Panc1 (cell line): Measurements from ENCODE around the gene SDHAF1. TPM values are rescaled to one million over a fixed set of nuclear protein-coding genes. Genes with fewer than 3 reads are reported as not detected.

Source experiments
- ATAC-seq: fragments of 200-7000 bp; cut with Tn5 transposase; 2 replicates; pipeline ENCODE4 v1.9.1; 2020; ENCODE audit warnings: mild to moderate bottlenecking, moderate library complexity
- BruUV-seq: library from RNA; stranded (reverse); fragments of 400-500 nt; replicated peaks from 2 replicates; lab custom pipeline; 2021; lab: Mats Ljungman, UMichigan
- CTCF ChIA-PET: fragments of 300-600 bp; sonication (Branson Sonifier 250); formaldehyde crosslinking; loops from one replicate; lab custom pipeline; 2022; ENCODE audit warnings: antibody characterized with exemption; lab: Charles Lee
- POLR2A ChIA-PET: fragments of 300-600 bp; sonication (Branson Sonifier 250); formaldehyde crosslinking; loops from one replicate; lab custom pipeline; 2022; ENCODE audit warnings: antibody characterized with exemption; lab: Charles Lee
- DNase-seq: peaks from one replicate; pipeline ENCODE4 v3.0.0-alpha.2; 2010; ENCODE audit warnings: low read depth, low spot score
- H3K27ac ChIP-seq: 2 replicates; pipeline ENCODE4 v1.5.1; 2011; ENCODE audit warnings: mild to moderate bottlenecking, low read length, inconsistent platforms
- H3K27me3 ChIP-seq: fragments of 200-500 bp; sonication (Bioruptor generic); 2 replicates; pipeline ENCODE4 v1.6.0; 2014; ENCODE audit warnings: low read length, inconsistent platforms; ENCODE audit not compliant: control insufficient read depth, insufficient read depth
- H3K36me3 ChIP-seq: fragments of 200-500 bp; sonication (Bioruptor generic); 2 replicates; pipeline ENCODE4 v1.5.1; 2014; ENCODE audit warnings: inconsistent platforms, mild to moderate bottlenecking, low read length, moderate library complexity; ENCODE audit not compliant: control insufficient read depth, insufficient read depth
- H3K4me1 ChIP-seq: 2 replicates; pipeline ENCODE4 v1.5.1; 2011; ENCODE audit warnings: inconsistent platforms, mild to moderate bottlenecking, low read length, moderate library complexity; ENCODE audit not compliant: control insufficient read depth, insufficient read depth
- H3K4me3 ChIP-seq, 2 experiments: 2 replicates each; pipeline ENCODE4 v1.5.1; 2011 to 2012; ENCODE audit warnings: low read depth in 2 of 2, low read length in 2 of 2, mild to moderate bottlenecking in 2 of 2, inconsistent platforms in 1 of 2, moderate library complexity in 1 of 2
- H3K9me3 ChIP-seq: fragments of 200-500 bp; sonication (Bioruptor generic); 2 replicates; pipeline ENCODE4 v1.5.1; 2014; ENCODE audit warnings: low read depth, mild to moderate bottlenecking, inconsistent platforms, low read length, moderate library complexity; ENCODE audit not compliant: control insufficient read depth, insufficient read depth
- POLR2AphosphoS5 ChIP-seq: IDR thresholded peaks from 2 replicates; pipeline ENCODE4 v1.6.1; 2012; ENCODE audit warnings: mild to moderate bottlenecking, low read depth, low read length, moderate library complexity
- SIN3A ChIP-seq: IDR thresholded peaks from 2 replicates; pipeline ENCODE4 v1.6.1; 2012; ENCODE audit warnings: low read depth, mild to moderate bottlenecking, low read length, moderate library complexity, borderline replicate concordance; ENCODE audit not compliant: insufficient read depth
- TCF7L2 ChIP-seq: IDR thresholded peaks from 2 replicates; pipeline ENCODE4 v1.6.1; 2011; ENCODE audit warnings: mild to moderate bottlenecking, low read depth, low read length, inconsistent platforms
- in situ Hi-C: cut with HindIII; loops from 2 replicates; pipeline ENCODE4 v1.10.0; 2016; ENCODE audit warnings: low sequenced_read_pairs, low pct_unique_long_range_greater_than_20kb
- intact Hi-C: fragments of 100-400 bp; cut with micrococcal nuclease; formaldehyde crosslinking; loops from one replicate; pipeline ENCODE4 v1.10.0; 2022; ENCODE audit not compliant: unreplicated experiment
- total RNA-seq: library from RNA; stranded (reverse); gene quantifications from one replicate; pipeline ENCODE4 v1.2.1, GENCODE V29; 2021; ENCODE audit not compliant: unreplicated experiment
- TF ChIP-seq, protein P1 (sequence below): fragments of 450-650 bp; IDR thresholded peaks from 2 replicates; pipeline ENCODE4 v1.5.1; 2017; ENCODE audit warnings: mild to moderate bottlenecking
- TF ChIP-seq, protein P2 (sequence below), 2 experiments: IDR thresholded peaks; 2 replicates each; pipeline ENCODE4 v1.6.1; 2011 to 2012; ENCODE audit warnings: low read depth in 2 of 2, control low read depth in 1 of 2, low read length in 1 of 2, mild to moderate bottlenecking in 1 of 2, moderate library complexity in 1 of 2; ENCODE audit not compliant: insufficient read depth in 1 of 2

The SDHAF1 gene
- total RNA-seq, 1 experiment from 2014 or later = 19.0 TPM

DNA sequence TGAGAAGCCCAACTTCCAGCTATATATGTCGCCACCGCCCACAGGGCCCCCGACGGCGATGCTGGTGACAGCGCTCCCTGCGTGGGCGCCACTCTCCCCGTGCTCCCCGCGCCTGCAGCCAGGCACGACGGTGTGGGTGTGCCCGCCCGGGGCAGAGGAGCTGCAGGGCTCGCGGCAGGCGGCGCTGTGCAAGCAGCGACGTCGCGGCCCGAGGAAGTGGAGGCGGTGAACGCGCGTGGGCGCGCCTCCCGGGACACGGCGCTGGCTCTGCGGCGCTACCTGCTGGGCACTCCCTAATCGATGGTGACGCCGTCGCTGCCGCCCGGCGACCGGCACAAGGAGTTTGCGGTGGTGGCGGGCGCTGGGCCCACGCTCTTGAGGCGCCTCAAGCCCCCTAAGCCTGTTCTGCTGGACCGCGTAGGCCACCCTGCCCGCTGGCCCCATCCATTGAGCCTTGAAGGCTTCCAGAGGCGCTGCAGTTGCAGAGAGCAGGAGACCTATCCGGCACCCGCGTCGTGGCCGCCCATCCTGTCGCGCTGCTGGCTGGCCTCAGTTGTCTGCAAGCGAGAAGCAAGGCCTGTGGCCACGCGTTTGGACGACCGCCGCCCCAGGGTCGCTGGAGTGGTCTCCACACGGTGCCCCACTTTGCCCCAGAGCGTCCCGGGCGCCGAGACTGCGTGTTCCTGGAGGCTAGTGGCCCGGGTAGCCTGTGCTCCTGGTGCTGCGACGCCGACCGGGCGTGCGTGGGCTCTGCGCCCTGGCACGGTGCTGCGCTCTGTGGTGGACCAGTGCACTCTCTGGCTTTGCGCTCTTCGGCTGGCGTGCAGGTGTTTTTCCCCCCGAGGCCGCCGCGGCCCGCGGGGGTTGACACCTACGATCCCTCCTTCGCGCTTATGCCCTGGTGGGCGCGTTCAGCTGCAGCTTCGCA lies 35.7 kb upstream of the SDHAF1 start:
- ChIA-PET CTCF (no interaction called here), POLR2A (no interaction called here)
- Histone ChIP-seq H3K27ac (no peak overlapping the region), H3K27me3 (peaks cover 5% of the 10 kb centered on the region; the same call in 1 of the 2 replicates), H3K4me3 (peak overlapping the region in 1 of 2 experiments; percentile 12; a peak in 1 of 4 replicates), H3K9me3 (no peaks in the 10 kb centered on the region), H3K36me3 (no peaks in the 10 kb centered on the region), H3K4me1 (no peaks in the 10 kb centered on the region)
- intact Hi-C loops = no loop called here
- TF ChIP-seq, protein P1, sequence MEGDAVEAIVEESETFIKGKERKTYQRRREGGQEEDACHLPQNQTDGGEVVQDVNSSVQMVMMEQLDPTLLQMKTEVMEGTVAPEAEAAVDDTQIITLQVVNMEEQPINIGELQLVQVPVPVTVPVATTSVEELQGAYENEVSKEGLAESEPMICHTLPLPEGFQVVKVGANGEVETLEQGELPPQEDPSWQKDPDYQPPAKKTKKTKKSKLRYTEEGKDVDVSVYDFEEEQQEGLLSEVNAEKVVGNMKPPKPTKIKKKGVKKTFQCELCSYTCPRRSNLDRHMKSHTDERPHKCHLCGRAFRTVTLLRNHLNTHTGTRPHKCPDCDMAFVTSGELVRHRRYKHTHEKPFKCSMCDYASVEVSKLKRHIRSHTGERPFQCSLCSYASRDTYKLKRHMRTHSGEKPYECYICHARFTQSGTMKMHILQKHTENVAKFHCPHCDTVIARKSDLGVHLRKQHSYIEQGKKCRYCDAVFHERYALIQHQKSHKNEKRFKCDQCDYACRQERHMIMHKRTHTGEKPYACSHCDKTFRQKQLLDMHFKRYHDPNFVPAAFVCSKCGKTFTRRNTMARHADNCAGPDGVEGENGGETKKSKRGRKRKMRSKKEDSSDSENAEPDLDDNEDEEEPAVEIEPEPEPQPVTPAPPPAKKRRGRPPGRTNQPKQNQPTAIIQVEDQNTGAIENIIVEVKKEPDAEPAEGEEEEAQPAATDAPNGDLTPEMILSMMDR = no peak; the same call in 1 of the 2 replicates
- TF ChIP-seq, protein P2, sequence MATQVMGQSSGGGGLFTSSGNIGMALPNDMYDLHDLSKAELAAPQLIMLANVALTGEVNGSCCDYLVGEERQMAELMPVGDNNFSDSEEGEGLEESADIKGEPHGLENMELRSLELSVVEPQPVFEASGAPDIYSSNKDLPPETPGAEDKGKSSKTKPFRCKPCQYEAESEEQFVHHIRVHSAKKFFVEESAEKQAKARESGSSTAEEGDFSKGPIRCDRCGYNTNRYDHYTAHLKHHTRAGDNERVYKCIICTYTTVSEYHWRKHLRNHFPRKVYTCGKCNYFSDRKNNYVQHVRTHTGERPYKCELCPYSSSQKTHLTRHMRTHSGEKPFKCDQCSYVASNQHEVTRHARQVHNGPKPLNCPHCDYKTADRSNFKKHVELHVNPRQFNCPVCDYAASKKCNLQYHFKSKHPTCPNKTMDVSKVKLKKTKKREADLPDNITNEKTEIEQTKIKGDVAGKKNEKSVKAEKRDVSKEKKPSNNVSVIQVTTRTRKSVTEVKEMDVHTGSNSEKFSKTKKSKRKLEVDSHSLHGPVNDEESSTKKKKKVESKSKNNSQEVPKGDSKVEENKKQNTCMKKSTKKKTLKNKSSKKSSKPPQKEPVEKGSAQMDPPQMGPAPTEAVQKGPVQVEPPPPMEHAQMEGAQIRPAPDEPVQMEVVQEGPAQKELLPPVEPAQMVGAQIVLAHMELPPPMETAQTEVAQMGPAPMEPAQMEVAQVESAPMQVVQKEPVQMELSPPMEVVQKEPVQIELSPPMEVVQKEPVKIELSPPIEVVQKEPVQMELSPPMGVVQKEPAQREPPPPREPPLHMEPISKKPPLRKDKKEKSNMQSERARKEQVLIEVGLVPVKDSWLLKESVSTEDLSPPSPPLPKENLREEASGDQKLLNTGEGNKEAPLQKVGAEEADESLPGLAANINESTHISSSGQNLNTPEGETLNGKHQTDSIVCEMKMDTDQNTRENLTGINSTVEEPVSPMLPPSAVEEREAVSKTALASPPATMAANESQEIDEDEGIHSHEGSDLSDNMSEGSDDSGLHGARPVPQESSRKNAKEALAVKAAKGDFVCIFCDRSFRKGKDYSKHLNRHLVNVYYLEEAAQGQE (IDR thresholded peaks at IDR 0.05; ENCODE audit: insufficient read depth in 1 of 2, low read depth in 2 of 2, low read length in 1 of 2) = 0 out of 4 replicates have a peak, but pooled peaks of 1 of the 2 experiments have one; percentile 49
- TF ChIP-seq POLR2AphosphoS5 (no peak), SIN3A (no peak), TCF7L2 (no peak)
- ATAC-seq = peak; percentile 63
- no peak for DNase-seq
- BruUV-seq = no TSS peak
- in situ Hi-C loops = no loop called here

DNA sequence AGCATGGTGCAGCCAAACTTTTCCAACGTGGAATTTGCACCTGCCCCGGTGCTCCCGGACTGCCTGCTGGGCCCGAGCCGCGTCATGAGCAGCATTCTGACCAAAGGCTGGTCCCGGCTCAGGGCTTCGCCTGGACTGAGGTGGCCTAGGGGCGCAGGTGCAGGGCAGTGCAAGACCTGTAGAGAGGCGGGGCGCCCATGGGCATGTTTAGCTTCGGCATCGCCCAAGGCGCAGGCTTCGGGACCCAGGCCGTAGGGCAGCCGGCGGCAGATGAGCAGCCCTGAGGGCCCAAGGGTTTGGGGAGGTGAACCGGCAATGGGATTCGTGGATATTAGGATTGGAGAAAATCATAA lies 35.0 kb upstream of the SDHAF1 start:
- no peak overlapping the region for H3K4me3 ChIP-seq
- no peaks in the 10 kb centered on the region for H3K4me1 ChIP-seq
- H3K27me3 ChIP-seq = peaks cover 5% of the 10 kb centered on the region; the same call in 1 of the 2 replicates
- BruUV-seq = no TSS peak
- intact Hi-C loops = no loop called here
- no peaks in the 10 kb centered on the region for H3K36me3 ChIP-seq
- H3K9me3 ChIP-seq = no peaks in the 10 kb centered on the region
- DNase-seq (no peak), ATAC-seq (no peak; the same call in 1 of the 2 replicates)
- ChIA-PET POLR2A (no interaction called here), CTCF (no interaction called here)
- TF ChIP-seq POLR2AphosphoS5 = no peak
- H3K27ac ChIP-seq = no peak overlapping the region
- in situ Hi-C loops = no loop called here

DNA sequence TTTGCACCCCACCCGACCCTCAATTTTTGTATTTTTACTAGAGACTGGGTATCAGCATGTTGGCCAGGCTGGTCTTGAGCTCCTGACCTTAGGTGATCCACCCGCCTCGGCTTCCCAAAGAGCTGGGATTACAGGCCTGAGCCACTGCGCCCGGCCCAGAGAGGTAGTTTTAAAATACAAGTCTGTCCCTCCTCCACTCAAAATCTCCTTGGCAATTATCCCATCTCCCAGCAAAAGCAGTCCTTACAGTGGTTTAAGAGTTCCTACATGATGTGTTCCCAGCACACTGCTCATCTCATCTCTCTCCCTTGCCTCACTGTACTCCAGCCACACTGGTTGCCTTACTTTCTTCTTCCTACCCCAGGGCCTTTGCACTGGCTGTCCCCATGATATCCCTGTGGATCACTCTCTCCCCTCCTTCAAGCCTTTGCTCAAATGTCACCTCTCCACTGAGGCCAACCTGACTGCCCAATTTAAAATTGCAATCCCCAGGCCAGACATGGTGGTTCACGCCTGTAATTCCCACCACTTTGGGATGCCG lies 34.5 kb upstream of the SDHAF1 start:
- Histone ChIP-seq H3K27ac (no peak overlapping the region), H3K4me1 (no peaks in the 10 kb centered on the region), H3K27me3 (peaks cover 5% of the 10 kb centered on the region; the same call in 1 of the 2 replicates), H3K9me3 (no peaks in the 10 kb centered on the region), H3K36me3 (no peaks in the 10 kb centered on the region), H3K4me3 (no peak overlapping the region)
- CTCF ChIA-PET = no interaction called here
- intact Hi-C loops (no loop called here), in situ Hi-C loops (no loop called here)
- no peak for DNase-seq
- ATAC-seq = no peak
- TF ChIP-seq POLR2AphosphoS5 (no peak), SIN3A (no peak), TCF7L2 (no peak)
- TF ChIP-seq, protein P2 (IDR thresholded peaks at IDR 0.05; ENCODE audit: insufficient read depth in 1 of 2, low read depth in 2 of 2, low read length in 1 of 2) = no peak
- TF ChIP-seq, protein P1 = no peak
- no TSS peak for BruUV-seq
- POLR2A ChIA-PET = no interaction called here
